GM19193 (cell line): ENCODE data around the gene COL25A1.

Experiments used
- POLR2A ChIP-seq: IDR thresholded peaks from 4 replicates; pipeline ENCODE4 v1.6.1; 2011; ENCODE audit not compliant: insufficient read depth, insufficient read length; ENCODE audit errors: extremely low read depth

Gene COL25A1

DNA sequence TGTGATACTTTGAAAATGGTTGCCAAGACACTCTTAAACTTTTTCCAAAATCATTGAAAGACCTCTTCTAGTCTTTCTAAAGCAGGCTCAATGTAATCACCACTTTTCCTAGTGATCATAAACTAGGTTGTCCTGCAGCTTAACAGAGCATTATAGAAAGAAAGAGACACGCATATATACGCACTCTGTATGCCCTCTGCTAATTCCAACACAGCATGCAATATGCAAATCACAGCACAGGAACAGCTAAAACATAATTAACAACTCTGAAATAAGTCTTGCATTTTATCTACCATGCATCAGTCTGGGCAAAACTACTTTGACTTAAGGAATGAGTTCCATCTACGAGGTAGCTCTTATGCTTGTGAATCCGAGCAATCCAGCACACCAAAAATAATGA is 94.6 kb downstream of the COL25A1 start:
- TF ChIP-seq POLR2A: no peak

DNA sequence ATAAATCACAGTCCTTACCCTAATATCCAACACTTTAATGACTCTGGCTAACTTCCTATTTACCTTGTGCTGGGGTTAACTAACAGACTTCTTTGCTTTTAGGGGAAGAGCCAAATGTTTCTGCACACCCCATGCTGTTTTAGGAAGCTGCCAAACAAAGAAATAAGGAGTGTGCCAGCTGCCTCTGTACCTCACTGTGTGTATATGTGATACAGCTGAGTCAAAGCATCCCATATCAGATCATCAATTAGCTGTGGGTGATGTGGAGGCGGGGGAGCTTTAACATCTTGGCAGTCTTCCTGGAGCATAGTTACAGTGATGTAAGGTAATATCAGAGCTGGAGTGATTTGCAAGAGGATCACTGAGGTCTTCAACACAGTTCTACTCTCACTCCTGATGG is 95.4 kb downstream of the COL25A1 start:
- no peak for TF ChIP-seq POLR2A

DNA sequence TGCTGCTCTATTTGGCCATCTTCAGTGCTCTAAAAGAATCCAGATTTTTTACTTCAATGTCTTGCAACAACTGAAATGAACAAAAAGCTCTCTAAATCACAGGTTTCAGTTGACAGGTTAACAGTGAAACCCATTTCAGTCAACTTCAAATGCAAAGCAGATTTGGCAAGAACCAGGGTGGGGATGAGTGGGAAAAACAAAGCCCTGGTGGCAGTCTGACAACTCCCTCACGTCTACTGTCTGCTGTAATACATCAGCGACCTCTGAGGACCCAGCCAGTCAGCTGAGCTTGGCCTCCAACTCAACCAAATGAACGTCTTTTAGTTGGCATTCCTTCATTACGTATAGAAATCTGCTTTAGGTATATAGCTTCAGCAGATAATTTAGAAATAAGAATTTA is 95.8 kb downstream of the COL25A1 start:
- no peak for TF ChIP-seq POLR2A

DNA sequence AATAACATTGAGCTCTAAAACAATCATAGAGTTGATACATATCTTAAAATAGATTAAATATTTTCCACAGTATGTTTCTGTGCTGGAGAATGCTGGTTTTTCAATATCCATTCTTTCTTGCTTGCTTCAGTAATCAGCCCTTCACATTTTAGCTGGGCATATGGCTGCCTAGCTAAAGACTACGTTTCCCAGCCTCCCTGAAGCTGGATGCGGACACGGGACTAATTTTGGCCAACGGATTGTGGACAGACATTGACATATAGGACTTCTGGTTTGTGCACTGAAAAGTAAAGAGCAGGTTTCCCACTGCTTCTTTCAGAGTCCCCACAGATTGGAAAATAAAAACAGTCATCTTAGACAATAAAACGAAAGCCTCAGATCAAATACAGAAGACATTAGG is 97.3 kb downstream of the COL25A1 start:
- TF ChIP-seq POLR2A: no peak

DNA sequence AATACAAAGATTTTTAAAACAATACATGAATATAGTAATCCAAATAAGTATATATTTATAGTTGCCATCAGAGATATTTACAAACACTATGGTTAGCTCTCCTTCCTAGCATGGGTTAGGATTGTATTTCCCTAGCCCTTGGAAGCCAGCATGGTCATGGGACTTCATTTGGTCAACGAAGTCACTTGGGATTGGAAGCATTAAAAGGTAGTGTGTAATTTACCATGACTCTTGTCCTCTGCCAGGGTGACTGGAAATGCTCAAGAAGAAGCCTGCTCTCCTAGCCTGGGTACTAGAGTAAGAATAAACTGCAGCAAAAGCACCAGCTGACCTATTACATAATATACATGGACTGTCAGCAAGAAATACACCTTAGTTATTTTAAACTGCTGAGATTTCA is 102.9 kb downstream of the COL25A1 start:
- no peak for TF ChIP-seq POLR2A

DNA sequence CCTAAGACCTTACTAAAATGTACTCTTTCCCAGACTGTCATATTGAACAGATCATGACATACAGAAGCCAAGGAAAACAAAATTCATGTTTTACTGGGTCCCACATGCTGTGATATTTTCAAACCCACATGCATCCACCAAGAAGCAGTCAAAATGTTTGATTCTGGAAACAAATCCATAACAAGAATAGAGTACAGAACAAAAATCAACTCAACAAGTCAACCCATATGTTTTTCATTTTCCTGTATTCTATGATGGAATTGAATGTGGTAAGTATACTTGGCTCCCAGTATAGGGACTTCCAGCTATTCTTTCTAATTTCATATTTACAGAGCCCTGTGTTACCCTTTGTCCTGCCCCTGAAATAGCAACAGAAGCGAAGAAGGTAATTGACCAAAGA is 106.8 kb downstream of the COL25A1 start:
- TF ChIP-seq POLR2A: no peak

DNA sequence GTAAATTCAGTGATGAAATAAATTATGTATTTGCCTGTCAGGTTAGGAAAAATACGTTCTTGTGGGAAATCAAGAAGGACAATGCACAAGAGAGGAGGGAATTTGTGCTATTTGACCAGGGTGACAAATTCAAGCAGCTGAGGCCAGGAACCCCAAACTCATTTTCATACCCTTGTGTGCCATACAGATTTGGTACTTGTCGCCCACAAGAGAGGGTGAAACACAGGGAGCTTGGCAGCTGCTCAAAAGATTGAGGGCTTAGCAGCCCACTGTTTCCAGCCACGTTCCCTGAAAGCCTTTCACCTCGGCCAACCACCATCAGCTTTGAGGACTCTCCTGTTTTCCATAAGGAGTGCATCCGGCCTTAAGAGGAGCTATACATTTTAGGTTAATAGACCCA is 111.2 kb downstream of the COL25A1 start:
- no peak for TF ChIP-seq POLR2A

DNA sequence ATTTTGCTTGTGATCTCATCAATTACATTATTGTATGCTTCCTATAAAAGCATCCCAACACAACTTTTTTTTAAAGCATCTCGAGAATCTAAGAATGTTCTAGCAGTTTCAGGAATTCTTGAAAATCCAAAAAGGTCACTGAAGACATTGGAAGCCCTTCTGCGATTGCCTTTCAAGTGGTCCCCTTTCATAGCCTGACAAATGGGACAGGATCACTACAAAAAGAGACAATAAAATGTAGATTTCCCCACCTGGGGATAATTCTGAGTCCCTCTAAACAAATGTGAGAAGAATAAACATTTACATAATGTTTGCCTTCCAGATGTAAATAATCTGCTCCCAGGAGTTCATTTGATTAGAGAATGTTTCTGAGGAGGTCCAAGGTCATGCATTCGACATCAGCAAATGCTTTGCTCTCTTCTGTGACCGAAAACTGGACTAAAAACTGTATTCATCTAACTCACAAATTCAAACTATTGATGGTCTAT is 116.0 kb downstream of the COL25A1 start:
- no peak for TF ChIP-seq POLR2A

DNA sequence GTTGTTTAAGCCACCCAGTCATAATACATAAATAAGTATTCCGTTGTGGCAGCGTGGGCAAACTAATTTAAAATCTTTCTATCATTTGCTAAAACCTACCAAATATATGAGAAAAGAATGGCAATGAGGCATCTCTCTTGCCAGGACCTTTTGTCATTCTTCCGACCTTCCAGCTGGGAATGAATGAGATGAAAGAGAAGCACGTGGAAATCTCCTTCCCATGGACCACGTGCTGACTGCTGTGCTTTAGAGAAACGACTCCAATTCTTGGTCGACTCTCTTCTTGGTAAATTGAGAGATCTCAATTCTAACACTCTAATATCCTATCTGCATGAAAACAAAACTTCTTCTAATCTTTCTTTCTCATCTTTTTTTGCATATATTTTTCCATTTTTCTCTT is 116.5 kb downstream of the COL25A1 start:
- no peak for TF ChIP-seq POLR2A

DNA sequence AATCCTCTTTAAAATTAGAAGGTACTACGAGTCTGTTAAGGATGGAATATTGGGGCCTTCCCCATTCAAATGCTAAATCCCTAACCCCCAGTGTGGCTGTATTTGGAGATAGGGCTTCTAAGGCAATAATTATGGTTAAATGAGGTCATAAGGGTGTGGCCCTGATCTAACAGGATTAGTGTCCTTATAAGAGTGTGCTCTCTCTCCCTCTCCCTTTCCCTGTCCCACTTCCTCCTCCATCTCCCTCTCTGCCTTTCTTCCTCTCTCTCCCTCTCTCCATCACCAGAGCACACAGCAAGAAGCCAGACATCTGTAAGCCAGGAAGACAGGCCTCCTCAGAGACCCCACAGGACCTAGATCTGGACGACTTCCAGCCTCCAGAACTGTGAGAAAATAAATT is 116.9 kb downstream of the COL25A1 start:
- no peak for TF ChIP-seq POLR2A

DNA sequence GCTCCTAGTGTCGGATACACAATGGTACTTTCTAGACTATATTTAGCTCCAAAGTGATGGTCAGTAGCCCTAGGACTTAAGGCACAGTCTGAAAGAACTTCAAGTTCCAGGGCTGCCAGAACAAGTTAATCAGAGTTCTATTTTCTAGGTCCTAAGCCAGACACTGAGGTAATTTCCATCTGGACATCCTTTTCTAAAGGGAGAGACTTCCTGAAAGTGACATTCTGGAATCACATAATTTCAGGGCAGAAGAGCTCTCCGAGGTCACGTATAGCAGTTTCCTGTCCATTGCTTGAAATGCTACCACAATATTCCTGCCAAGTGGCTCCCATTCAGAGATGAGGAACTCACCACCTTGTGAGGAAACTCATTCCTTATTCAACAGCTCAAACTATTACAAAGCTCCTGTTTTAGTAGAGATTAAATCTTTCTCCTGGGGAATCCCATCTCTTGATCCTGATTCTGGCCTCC is 117.9 kb downstream of the COL25A1 start:
- no peak for TF ChIP-seq POLR2A

DNA sequence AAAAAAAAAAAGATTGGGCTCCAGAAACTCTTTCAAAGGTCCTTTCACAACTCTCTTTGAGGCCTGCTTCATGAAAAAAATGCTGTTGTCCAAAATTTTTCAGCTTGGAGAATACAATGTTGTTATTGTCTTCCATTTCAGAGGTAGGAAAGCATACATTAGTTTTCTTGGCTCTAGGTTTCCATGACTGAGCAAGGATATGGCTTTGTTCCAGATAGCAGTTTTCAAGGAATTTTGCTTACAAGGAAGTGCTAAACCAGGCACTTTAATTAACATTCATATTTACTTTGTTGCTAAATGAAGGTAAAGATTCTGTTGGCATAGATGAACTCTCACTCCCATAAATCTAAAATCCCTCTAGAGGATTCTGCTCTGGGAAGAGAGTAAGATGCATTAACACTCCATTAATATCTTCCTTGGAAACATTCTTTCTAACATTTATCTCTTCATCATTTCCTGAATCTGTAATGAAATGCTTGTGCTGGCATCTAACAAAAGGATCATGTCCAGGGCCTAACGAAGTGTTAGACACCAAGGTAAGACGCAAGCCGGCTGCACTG is 118.4 kb downstream of the COL25A1 start:
- no peak for TF ChIP-seq POLR2A

DNA sequence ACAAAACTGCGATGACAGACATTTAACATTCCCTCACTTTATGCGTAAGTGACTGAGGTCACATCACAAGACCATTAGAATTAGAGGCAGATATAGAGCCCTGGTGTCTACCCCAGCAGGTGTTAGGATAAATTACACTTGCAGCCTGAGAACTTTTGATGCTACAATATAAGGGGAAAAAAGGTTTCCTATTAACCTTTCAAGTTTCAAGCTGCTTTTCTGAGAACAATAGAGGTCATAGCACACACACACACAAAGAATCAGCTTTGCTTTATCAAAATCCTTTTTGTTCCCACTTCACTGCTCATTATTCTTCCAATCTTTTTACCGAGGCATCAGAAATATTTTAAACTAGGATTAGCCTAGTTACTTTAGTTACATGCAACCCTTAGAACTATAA is 119.8 kb downstream of the COL25A1 start:
- no peak for TF ChIP-seq POLR2A

DNA sequence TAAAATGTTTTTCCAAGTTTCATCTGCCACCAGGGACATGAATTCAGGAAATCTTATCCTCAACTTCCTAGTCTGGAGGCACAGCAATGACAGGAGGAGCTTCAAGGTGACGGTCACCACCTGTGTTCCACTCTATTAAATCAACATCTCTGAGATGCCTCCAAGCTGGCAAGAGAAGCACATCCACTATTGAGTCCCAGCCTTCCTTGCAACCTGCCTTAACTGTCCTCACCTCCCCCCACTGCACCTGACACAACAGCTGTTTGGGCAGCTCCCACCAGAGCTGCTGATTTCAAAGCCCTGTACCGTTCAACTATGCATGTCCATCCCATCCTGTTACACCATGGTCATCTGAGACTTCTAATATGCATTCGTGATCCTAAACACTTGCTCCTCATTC is 123.4 kb downstream of the COL25A1 start:
- TF ChIP-seq POLR2A: no peak

DNA sequence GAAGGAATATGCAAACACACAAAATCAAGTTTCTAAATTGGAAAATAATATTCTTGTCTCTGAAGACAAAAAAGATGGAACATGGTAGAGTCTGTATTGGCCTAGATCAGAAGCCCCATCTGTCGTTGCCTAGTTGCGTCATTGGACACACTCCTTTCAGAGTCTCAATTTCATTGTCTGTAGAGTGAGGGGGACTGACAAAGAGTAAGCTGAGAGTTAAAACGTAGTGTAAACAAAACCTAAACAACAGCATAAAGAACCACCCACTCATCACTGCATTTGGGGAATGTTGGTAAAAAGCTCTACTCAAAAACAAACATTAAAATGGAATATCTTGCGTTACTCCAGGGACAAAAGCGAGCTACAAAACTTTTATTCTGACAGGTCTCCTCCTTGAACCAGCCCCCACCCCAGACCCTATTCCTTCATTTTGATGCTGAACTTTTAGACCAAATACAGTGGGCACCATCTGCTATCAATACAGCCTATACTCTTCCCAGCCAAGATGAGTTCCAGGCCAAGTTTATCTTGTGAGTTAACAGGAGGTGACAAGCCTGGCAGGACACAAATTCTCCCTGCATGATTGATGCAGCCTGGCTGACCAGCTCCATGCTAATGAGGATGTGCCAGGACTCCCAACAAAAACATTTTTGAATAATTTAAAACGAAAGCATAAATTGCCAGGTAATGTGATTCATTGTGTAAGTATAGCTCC is 125.2 kb downstream of the COL25A1 start:
- no peak for TF ChIP-seq POLR2A

DNA sequence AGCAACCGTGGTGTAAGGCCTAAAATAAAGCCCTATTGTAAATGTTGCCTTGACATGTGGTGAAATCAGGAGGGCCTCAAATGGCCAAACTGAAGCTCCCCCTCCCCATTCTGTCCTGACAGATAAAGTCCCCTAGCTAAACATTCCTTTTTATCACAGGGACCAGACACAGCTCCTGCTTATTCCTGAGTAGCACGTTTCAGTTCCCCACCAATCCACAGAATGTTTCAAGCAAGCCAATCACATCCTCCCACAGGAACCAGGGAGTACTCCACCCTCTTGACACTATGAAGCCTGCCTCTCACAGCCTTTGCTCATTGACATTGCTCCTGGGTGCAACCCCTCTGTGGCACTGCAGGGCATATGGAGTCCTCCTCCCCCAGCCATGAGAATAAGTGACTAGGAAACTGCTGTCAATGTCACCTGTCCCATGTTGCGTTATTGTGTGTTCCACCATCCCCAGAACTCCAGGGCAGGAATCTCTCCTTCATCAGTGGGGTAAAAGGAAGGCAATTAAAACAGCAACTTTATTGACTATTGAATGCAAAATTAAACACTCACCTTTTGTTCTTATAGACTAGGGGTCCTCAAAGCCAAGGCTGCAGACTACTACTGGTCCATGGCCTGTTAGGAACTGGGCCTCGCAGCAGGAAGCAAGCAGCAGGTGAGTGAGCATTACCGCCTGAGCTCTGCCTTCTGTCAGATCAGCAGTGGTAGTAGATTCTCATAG is 128.1 kb downstream of the COL25A1 start:
- TF ChIP-seq POLR2A: no peak
